Melanocyte of skin (primary cell): ENCODE measurements around the gene BTBD2. TPM values are rescaled to one million over a fixed set of nuclear protein-coding genes. Genes with fewer than 3 reads are reported as not detected.

Experiments
- small RNA-seq, 2 donors: library from RNA; depleted of rRNA; stranded (forward); fragments of <200 nt; gene quantifications; one replicate each; pipeline ENCODE3, GENCODE V24; 2012
- total RNA-seq, 2 donors: library from RNA; depleted of rRNA; stranded (reverse); fragments of >200 nt; gene quantifications; 2 replicates each; pipeline ENCODE4 v1.2.3, GENCODE V29; 2012

The BTBD2 gene
- 10 to 100 TPM; 54.0 to 55.9 TPM for total RNA-seq

DNA sequence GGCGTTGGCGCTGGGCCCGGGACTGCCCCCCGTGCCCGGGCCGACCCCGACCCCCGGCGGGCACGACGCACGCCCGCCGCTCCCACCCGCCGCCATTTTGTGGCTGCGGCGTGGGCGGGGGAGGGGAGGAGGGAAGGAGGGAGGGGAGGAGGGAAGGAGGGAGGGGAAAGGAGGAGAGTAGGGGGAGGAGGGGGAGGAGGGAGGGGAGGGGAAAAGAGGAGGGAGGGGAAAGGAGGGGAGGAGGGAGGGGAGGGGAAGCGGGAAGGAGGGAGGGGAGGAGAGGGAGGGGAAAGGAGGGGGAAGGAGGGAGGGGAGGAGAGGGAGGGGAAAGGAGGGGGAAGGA is at the start of gene BTBD2:
BTBD2 (minus strand) TSS at position 107 of the 343 bp plus-strand sequence; CDS start at position 96, 11 bp downstream.

DNA sequence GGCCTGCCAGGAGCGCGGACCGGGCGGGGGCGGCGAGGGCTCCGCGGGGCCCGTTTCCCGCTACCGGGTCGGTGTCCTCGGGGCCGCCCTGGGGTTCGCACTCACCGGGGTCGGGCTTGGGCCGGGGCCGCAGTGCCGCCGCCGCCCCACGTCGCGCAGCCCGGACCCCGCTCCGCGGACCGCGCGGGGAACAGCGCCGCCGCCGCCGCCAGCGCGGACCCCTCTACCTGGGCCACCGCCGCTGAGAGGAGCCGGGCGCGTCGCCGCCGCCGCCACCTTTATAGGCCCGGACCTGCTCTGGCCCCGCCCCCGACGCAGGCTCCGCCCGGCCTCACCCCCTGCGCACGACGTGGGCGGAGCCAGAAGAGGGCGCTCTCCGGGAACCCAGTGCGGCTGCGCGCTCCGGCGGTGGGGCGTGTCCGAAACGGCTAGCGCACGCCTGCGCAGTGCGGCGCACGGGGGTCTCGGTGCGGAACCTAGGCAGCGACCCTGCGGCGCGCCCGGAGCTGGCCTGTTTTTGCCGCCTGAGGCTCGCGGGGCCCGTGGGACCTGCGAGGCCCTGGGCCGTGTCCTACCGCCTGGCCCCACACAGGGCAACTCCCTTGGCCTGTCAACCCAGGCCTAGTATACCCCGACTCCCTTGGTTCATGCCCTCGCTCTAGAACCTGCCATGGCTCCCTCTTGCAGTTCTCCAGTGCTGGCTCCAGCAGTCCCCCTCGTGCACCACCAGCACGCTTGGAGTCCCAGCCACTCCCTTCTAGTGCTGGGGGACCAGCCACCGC is 35.7 kb upstream of the BTBD2 start, which contains the start of gene MKNK2:
MKNK2 (minus strand) TSS at position 254 of the 782 bp plus-strand sequence. CDS start 393 bp downstream, outside the sequence.

GRCh38 chr19:1941146-1942077 is 74.1 kb downstream of the BTBD2 start, which contains the start of gene CSNK1G2:
Gene CSNK1G2, plus strand, starts transcription at chr19:1941172. Its CDS starts 28,601 bp downstream, at chr19:1969773.

Small RNA genes lying within 50 kb of the gene (small RNA-seq; reads per million reads assigned to genes)
- gene AC007136.1, result 0 reads per million in 2 donors

Other genes with a start within 250 kb of the BTBD2 start
- gene ATP8B3, start 203.4 kb downstream of the BTBD2 start, total RNA-seq, result 1 to 10 TPM; 1.7 to 4.0 TPM
- gene REXO1, start 167.2 kb downstream of the BTBD2 start, total RNA-seq, result 10 to 100 TPM; 10.7 to 14.7 TPM
- 10 to 100 TPM in 1 of 2 donors, 1 to 10 TPM in 1; 8.6 to 22.6 TPM for gene KLF16, start 152.1 kb downstream of the BTBD2 start, total RNA-seq
- 10 to 100 TPM; 61.9 to 80.6 TPM for gene ABHD17A, start 130.2 kb downstream of the BTBD2 start, total RNA-seq
- gene ADAT3, start 110.3 kb downstream of the BTBD2 start, total RNA-seq, result 10 to 100 TPM in 1 of 2 donors, 1 to 10 TPM in 1; 3.1 to 11.0 TPM
- 10 to 100 TPM; 68.3 to 74.0 TPM for gene SCAMP4, start 110.3 kb downstream of the BTBD2 start, total RNA-seq
- gene CSNK1G2, start 74.5 kb downstream of the BTBD2 start, total RNA-seq, result 10 to 100 TPM; 67.8 to 81.9 TPM
- 10 to 100 TPM; 40.6 to 42.3 TPM for gene MKNK2, start 35.5 kb upstream of the BTBD2 start, total RNA-seq
- gene MOB3A, start 80.6 kb upstream of the BTBD2 start, total RNA-seq, result 10 to 100 TPM; 16.2 to 22.3 TPM
- gene IZUMO4, start 81.2 kb upstream of the BTBD2 start, total RNA-seq, result under 1 TPM in 1 of 2 donors, not detected in 1; 0.69 TPM
- gene AP3D1, start 135.9 kb upstream of the BTBD2 start, total RNA-seq, result 100 to 1,000 TPM; 114 to 163 TPM
- gene DOT1L, start 148.2 kb upstream of the BTBD2 start, total RNA-seq, result 1 to 10 TPM; 5.2 to 8.0 TPM
- gene PLEKHJ1, start 220.6 kb upstream of the BTBD2 start, total RNA-seq, result 10 to 100 TPM; 29.3 to 46.0 TPM
- gene SF3A2, start 221.1 kb upstream of the BTBD2 start, total RNA-seq, result 10 to 100 TPM; 19.3 to 42.3 TPM
- gene AMH, start 233.6 kb upstream of the BTBD2 start, total RNA-seq, result under 1 TPM; 0.33 to 0.34 TPM
- not detected for gene JSRP1, start 240.7 kb upstream of the BTBD2 start, total RNA-seq